HL-60 (cell line): ENCODE data around the gene NUDT14.

Experiments used
- DNase-seq, 2 experiments: peaks; one replicate each; pipeline ENCODE4 v3.0.0-alpha.2; 2010 to 2020; ENCODE audit warnings: low read depth in 1 of 2, low spot score in 1 of 2
- H3K27ac ChIP-seq: fragments of 250-450 bp; sonication (Bioruptor Pico); replicated peaks from 2 replicates; pipeline ENCODE4 v1.5.1; 2020; ENCODE audit warnings: mild to moderate bottlenecking, moderate library complexity
- H3K27me3 ChIP-seq: fragments of 250-450 bp; sonication (Bioruptor Pico); 2 replicates; pipeline ENCODE4 v1.5.1; 2021; ENCODE audit warnings: mild to moderate bottlenecking, moderate library complexity; ENCODE audit not compliant: insufficient read depth, poor library complexity, severe bottlenecking
- H3K4me3 ChIP-seq: replicated peaks from 2 replicates; pipeline ENCODE4 v1.5.1; 2011; ENCODE audit warnings: mild to moderate bottlenecking, control low read depth, low read length; ENCODE audit not compliant: insufficient read depth
- GABPA ChIP-seq: IDR thresholded peaks from 2 replicates; pipeline ENCODE4 v1.6.1; 2012; ENCODE audit warnings: low read depth
- POLR2AphosphoS5 ChIP-seq: IDR thresholded peaks from 2 replicates; pipeline ENCODE4 v1.6.1; 2012; ENCODE audit warnings: low read depth
- SPI1 ChIP-seq: IDR thresholded peaks from 2 replicates; pipeline ENCODE4 v1.6.1; 2012; ENCODE audit warnings: low read depth, mild to moderate bottlenecking, borderline replicate concordance
- TF ChIP-seq, protein P1 (sequence below): IDR thresholded peaks from 2 replicates; pipeline ENCODE4 v1.6.1; 2012; ENCODE audit warnings: low read depth; ENCODE audit not compliant: insufficient replicate concordance
- TF ChIP-seq, protein P2 (sequence below): IDR thresholded peaks from one replicate; pipeline ENCODE4 v1.5.1; 2011; ENCODE audit warnings: low read length, control low read depth, inconsistent platforms; ENCODE audit not compliant: insufficient read depth

Gene NUDT14

DNA sequence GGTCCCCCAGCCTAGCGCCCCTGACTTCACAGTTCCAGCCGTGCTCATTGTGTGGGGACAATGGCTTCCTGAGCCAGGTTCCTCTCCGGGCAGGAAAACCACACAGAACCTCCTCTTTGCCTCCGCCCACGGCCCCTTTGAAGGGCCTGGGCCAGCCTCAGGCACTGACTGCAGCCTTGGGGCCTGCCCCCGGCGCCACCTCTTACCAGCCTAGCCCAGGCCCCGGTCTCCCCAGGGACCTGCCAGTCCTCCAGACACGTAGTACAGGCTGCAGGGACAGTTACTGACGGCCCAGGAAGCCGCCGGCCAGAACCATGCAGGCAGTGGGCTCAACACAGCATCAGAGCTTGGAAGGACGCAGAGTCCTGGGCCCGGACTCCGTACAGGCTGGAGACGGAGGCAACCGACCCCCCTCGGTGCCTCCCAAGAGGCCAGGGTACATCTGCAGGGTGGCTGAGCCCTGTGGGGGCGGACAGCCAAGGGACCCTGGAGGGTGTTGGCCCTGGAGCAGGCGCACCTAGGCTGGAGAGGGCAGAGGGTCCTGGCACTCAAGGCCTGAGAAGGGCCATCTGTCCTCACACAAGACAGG lies 20.9 kb upstream of the NUDT14 start:
- TF ChIP-seq POLR2AphosphoS5 (peak; percentile 77), SPI1 (no peak), GABPA (no peak)
- TF ChIP-seq, protein P1, sequence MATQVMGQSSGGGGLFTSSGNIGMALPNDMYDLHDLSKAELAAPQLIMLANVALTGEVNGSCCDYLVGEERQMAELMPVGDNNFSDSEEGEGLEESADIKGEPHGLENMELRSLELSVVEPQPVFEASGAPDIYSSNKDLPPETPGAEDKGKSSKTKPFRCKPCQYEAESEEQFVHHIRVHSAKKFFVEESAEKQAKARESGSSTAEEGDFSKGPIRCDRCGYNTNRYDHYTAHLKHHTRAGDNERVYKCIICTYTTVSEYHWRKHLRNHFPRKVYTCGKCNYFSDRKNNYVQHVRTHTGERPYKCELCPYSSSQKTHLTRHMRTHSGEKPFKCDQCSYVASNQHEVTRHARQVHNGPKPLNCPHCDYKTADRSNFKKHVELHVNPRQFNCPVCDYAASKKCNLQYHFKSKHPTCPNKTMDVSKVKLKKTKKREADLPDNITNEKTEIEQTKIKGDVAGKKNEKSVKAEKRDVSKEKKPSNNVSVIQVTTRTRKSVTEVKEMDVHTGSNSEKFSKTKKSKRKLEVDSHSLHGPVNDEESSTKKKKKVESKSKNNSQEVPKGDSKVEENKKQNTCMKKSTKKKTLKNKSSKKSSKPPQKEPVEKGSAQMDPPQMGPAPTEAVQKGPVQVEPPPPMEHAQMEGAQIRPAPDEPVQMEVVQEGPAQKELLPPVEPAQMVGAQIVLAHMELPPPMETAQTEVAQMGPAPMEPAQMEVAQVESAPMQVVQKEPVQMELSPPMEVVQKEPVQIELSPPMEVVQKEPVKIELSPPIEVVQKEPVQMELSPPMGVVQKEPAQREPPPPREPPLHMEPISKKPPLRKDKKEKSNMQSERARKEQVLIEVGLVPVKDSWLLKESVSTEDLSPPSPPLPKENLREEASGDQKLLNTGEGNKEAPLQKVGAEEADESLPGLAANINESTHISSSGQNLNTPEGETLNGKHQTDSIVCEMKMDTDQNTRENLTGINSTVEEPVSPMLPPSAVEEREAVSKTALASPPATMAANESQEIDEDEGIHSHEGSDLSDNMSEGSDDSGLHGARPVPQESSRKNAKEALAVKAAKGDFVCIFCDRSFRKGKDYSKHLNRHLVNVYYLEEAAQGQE = no peak
- H3K27ac ChIP-seq = peak overlapping the region; percentile 77
- DNase-seq = peak; percentile 50 to 87
- H3K27me3 ChIP-seq = peaks cover 21% of the 10 kb centered on the region
- no peak overlapping the region for H3K4me3 ChIP-seq

DNA sequence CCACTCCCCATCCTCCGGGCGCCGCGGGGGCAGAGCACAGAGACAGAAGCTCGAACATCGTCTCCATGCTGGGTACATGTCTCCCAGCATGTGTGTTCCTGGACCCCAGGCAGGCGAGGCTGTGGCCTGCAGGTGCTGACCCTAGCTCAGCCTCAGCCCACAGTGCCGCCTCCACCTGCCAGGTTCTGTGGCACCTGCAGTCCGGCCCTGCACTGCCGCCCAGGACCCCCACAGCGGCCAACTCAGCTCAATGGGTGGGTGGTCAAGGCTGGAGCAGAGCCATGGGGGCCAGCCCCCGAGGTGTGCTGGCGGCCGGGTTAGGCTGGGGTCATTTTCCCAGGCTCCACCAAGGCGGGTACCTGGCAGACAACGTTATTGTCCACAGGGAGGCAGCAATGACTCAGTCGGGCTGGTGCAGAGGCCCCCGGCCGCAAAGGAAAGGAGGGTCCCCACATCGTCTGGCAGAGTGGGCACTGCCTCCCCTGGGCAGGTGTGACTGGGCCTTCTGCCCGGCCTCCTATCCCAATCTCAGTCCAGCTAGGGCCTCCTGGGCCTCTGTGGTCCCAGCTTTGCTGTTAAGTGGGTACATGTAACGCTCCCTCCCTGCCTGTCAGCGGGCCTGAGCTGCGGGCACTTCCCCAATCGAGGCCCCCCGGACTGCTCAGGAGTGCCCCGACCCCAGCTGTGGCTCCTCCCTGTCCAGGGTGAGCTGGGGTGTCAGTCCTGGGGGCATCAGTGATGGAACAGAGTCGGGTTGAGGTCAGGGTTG lies 20.2 kb upstream of the NUDT14 start:
- peak overlapping the region; percentile 77 for H3K27ac ChIP-seq

DNA sequence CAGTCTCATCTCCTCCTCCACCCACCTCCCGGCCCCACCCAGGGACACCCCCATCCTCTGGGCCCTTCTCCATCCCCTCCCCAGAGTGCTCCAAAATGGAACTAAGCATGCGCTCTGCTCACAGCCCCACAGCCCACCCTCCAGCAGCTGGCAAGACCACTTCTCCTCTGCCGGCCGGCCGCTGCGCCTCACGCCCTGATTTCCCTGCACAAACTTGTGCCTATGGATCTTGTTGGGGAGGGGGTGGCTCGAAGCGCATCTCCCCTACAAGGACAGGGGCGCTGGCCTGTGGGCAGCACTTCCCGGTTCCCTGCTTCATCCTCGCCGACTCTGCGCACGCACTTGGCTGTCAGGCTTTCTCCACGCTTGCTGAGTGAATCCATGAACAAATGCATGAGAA lies 19.5 kb upstream of the NUDT14 start:
- no peak for TF ChIP-seq GABPA
- TF ChIP-seq, protein P2, sequence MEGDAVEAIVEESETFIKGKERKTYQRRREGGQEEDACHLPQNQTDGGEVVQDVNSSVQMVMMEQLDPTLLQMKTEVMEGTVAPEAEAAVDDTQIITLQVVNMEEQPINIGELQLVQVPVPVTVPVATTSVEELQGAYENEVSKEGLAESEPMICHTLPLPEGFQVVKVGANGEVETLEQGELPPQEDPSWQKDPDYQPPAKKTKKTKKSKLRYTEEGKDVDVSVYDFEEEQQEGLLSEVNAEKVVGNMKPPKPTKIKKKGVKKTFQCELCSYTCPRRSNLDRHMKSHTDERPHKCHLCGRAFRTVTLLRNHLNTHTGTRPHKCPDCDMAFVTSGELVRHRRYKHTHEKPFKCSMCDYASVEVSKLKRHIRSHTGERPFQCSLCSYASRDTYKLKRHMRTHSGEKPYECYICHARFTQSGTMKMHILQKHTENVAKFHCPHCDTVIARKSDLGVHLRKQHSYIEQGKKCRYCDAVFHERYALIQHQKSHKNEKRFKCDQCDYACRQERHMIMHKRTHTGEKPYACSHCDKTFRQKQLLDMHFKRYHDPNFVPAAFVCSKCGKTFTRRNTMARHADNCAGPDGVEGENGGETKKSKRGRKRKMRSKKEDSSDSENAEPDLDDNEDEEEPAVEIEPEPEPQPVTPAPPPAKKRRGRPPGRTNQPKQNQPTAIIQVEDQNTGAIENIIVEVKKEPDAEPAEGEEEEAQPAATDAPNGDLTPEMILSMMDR = no peak
- DNase-seq = no peak
- H3K4me3 ChIP-seq = no peak overlapping the region
- peaks cover 33% of the 10 kb centered on the region for H3K27me3 ChIP-seq
- H3K27ac ChIP-seq = no peak overlapping the region

More for the DNA sequence above, 20.2 kb upstream of the NUDT14 start:
- Histone ChIP-seq H3K27me3 (peaks cover 26% of the 10 kb centered on the region), H3K4me3 (no peak overlapping the region; the same call in 1 of the 2 replicates)
- DNase-seq = no peak
- TF ChIP-seq, protein P2 = peak; percentile 3
- TF ChIP-seq SPI1 (peak; percentile 92), POLR2AphosphoS5 (no peak), GABPA (no peak)
- TF ChIP-seq, protein P1 = no peak

DNA sequence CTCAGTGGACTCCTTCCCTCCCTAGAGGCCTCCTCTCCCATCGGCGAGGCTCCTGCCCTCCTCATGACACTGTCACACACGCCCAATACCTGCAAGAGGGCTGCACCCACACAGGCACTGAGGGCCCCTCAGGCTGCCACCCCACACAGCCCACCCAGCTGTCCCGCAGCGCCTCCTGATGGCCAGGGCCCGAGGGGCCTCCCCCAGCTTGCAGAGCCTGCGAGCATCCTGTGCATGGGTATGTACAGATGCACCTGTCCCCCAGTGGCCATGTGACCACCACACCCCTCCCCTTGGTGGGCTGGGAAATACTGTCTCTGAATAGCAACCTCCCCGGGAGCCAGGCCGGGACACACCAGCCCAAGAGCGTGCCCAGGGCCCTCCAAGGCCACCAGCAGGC lies 19.0 kb upstream of the NUDT14 start:
- no peak overlapping the region for H3K4me3 ChIP-seq
- no peak overlapping the region for H3K27ac ChIP-seq
- TF ChIP-seq POLR2AphosphoS5 = no peak
- no peak for TF ChIP-seq SPI1
- TF ChIP-seq GABPA = no peak
- TF ChIP-seq, protein P1 = no peak
- TF ChIP-seq, protein P2 = no peak
- peaks cover 38% of the 10 kb centered on the region for H3K27me3 ChIP-seq
- no peak for DNase-seq
